Skin of body (tissue), 2 donors: ENCODE data around the gene OTOG. TPM values are rescaled to one million over a fixed set of nuclear protein-coding genes. Genes with fewer than 3 reads are reported as not detected.

ENCODE experiments used
- DNase-seq: peaks from one replicate; lab custom pipeline; 2025; lab: John Stamatoyannopoulos, UW
- total RNA-seq: library from RNA; depleted of rRNA; stranded (reverse); fragments of >200 nt; gene quantifications from one replicate; pipeline ENCODE4 v1.2.3, GENCODE V29; 2014

Gene OTOG
- total RNA-seq, 1 donor from 2014 or later, result under 0.01 TPM

GRCh38 chr11:17602105-17603001 is 55.3 kb downstream of the OTOG start:
- no peak for DNase-seq

GRCh38 chr11:17603056-17603825 is 56.2 kb downstream of the OTOG start:
- DNase-seq, result no peak

GRCh38 chr11:17604201-17604914 is 57.3 kb downstream of the OTOG start:
- DNase-seq, result no peak

GRCh38 chr11:17604915-17605233 is 57.8 kb downstream of the OTOG start:
- DNase-seq, result no peak

GRCh38 chr11:17605651-17606122 is 58.6 kb downstream of the OTOG start:
- no peak for DNase-seq

GRCh38 chr11:17606233-17607082 is 59.4 kb downstream of the OTOG start:
- DNase-seq, result no peak

GRCh38 chr11:17607083-17607429 is 60.0 kb downstream of the OTOG start:
- no peak for DNase-seq

- DNase-seq, result no peak
Measured at GRCh38 chr11:17607591-17608570, 60.8 kb downstream of the OTOG start.

- DNase-seq, result no peak
Measured at GRCh38 chr11:17608821-17609220, 61.8 kb downstream of the OTOG start.

- no peak for DNase-seq
Measured at GRCh38 chr11:17609291-17610084, 62.4 kb downstream of the OTOG start.

- DNase-seq, result no peak
Measured at GRCh38 chr11:17610085-17610894, 63.2 kb downstream of the OTOG start.

GRCh38 chr11:17611049-17611448 is 64.0 kb downstream of the OTOG start:
- no peak for DNase-seq

GRCh38 chr11:17611503-17612220 is 64.6 kb downstream of the OTOG start:
- DNase-seq, result no peak

- no peak for DNase-seq
Measured at GRCh38 chr11:17612221-17613188, 65.4 kb downstream of the OTOG start.

- no peak for DNase-seq
Measured at GRCh38 chr11:17613428-17613962, 66.4 kb downstream of the OTOG start.

- DNase-seq, result no peak
Measured at GRCh38 chr11:17613983-17614382, 66.9 kb downstream of the OTOG start.
